ENCODE data around the gene ALX1.

ALX1 gene

GRCh38 chr12:85280165-85280983 is at the start of gene ALX1:
ALX1 (plus strand) TSS chr12:85280220; CDS start chr12:85280262, 42 bp downstream.
- no peak for DNase-seq

GRCh38 chr12:85237327-85237726 is 42.7 kb upstream of the ALX1 start:
- no peak for DNase-seq

GRCh38 chr12:85244561-85244960 is 35.5 kb upstream of the ALX1 start:
- no peak for DNase-seq

GRCh38 chr12:85253853-85254252 is 26.2 kb upstream of the ALX1 start:
- no peak for DNase-seq

- no peak for DNase-seq
These were observed 22.3 kb upstream of the ALX1 start for GRCh38 chr12:85257671-85258070.

GRCh38 chr12:85260447-85260846 is 19.6 kb upstream of the ALX1 start:
- no peak for DNase-seq

- DNase-seq = no peak
These were observed 19.1 kb upstream of the ALX1 start for GRCh38 chr12:85260896-85261295.

GRCh38 chr12:85266356-85266755 is 13.7 kb upstream of the ALX1 start:
- DNase-seq = no peak

GRCh38 chr12:85273381-85274314 is 6.4 kb upstream of the ALX1 start:
- no peak for DNase-seq

- no peak for DNase-seq
These were observed 5.7 kb upstream of the ALX1 start for GRCh38 chr12:85274315-85274651.

- no peak for DNase-seq
These were observed 4.6 kb upstream of the ALX1 start for GRCh38 chr12:85275374-85275773.

- DNase-seq = no peak
These were observed 2.8 kb upstream of the ALX1 start for GRCh38 chr12:85277191-85277590.

GRCh38 chr12:85277900-85278597 is 2.0 kb upstream of the ALX1 start:
- no peak for DNase-seq

- DNase-seq = no peak
These were observed 1.2 kb upstream of the ALX1 start for GRCh38 chr12:85278598-85279448.

GRCh38 chr12:85279449-85280164 is 413 bp upstream of the ALX1 start:
- DNase-seq = no peak

GRCh38 chr12:85280984-85281630 is 1.1 kb downstream of the ALX1 start:
- DNase-seq = no peak

- DNase-seq = no peak
These were observed 1.8 kb downstream of the ALX1 start for GRCh38 chr12:85281636-85282312.

GRCh38 chr12:85283560-85283959 is 3.5 kb downstream of the ALX1 start:
- DNase-seq = no peak

GRCh38 chr12:85296362-85296761 is 16.3 kb downstream of the ALX1 start:
- DNase-seq = no peak

GRCh38 chr12:85299053-85299452 is 19.0 kb downstream of the ALX1 start:
- DNase-seq = no peak

GRCh38 chr12:85301051-85301450 is 21.0 kb downstream of the ALX1 start:
- DNase-seq = no peak
